ENCODE data around the gene DLX1. TPM values are rescaled to one million over a fixed set of nuclear protein-coding genes. Genes with fewer than 3 reads are reported as not detected.
"Not testable (repeated sequence)": the region's sequence is repeated elsewhere in the genome, so short reads cannot be mapped to it uniquely, and the experiment has no call there.

DLX1 gene
- total RNA-seq, 4 donors from 2014 or later, result not detected

DNA sequence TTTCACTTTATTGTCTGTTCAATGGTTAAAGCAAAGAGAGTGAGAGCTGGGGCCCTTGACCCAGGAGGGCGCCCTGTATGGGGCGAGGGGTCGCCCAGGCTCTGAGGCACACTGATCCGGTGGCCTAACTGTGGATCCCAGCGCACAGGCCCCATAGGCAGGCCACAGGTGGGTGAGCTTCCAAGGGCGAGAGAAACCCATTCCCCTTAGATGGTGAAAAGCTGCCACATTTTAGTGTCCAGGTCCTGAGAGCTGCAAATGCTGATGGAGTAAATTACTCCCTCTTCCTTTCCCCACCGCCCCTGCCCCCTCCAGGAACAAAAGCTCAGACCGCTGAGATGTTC, 23.3 kb downstream of the DLX1 start:
- no peak overlapping the region for H3K4me3 ChIP-seq
- no peaks in the 10 kb centered on the region for H3K36me3 ChIP-seq
- no peaks in the 10 kb centered on the region for H3K9me3 ChIP-seq
- TF ChIP-seq POLR2A (IDR thresholded peaks at IDR 0.05) (no peak), CTCF (IDR thresholded peaks at IDR 0.05) (no peak)
- no peak overlapping the region for H3K27ac ChIP-seq
- H3K4me1 ChIP-seq, result peaks cover 0 to 17% (median 4%) of the 10 kb centered on the region in 4 donors
- no peak for DNase-seq
- peaks cover 0 to 41% of the 10 kb centered on the region in 2 donors for H3K27me3 ChIP-seq

GRCh38 chr2:172109256-172109987, 24.1 kb downstream of the DLX1 start:
- H3K9me3 ChIP-seq, result no peaks in the 10 kb centered on the region

DNA sequence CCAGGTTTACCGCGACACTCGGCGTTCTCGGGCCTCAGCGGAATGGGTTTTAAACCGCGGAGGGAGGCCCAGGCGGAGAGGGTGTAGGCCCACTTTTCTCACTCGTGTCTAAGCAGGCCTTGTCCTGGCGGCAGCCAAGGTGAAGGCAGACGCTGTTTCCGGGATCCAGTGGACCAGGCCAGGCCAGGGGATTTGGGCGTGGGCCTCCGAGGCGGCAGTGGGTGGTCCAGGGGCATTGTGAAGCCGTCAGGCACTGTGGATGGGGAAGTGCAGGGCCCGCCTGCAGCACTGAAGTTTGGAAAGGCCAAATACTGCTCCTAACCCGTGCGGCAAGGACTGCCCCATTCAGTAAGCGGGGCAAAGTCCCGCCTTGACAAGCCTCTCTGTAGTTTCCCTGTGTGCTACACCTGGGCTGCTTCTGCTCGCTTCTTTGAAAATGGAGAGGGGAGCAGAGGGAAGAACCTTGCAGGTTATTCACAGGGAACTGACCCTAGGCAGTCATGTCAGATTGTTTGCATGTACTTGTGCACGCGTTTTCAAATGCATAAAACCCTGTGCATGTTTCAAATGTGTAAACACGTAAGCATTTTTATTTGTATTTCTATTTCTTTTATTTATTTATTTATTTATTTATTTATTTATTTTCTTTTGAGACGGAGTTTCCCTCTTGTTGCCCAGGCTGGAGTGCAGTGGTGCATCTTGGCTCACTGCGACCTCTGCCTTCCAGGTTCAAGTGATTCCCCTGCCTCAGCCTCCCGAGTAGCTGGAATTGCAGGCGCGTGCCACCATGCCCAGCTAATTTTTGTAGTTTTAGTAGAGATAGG, 24.9 kb downstream of the DLX1 start:
- no peaks in the 10 kb centered on the region for H3K9me3 ChIP-seq
- H3K36me3 ChIP-seq, result no peaks in the 10 kb centered on the region
- no peak overlapping the region for H3K4me3 ChIP-seq
- H3K4me1 ChIP-seq, result peaks cover 0 to 12% (median 4%) of the 10 kb centered on the region in 4 donors
- no peak overlapping the region for H3K27ac ChIP-seq
- peaks cover 0 to 32% of the 10 kb centered on the region in 2 donors for H3K27me3 ChIP-seq
- DNase-seq, result peak in 1 of 3 donors; percentile 49
- no peak for TF ChIP-seq CTCF (IDR thresholded peaks at IDR 0.05)
- no peak for TF ChIP-seq POLR2A (IDR thresholded peaks at IDR 0.05)

More at GRCh38 chr2:172109256-172109987, 24.1 kb downstream of the DLX1 start:
- no peak overlapping the region for H3K4me3 ChIP-seq
- DNase-seq, result no peak
- no peaks in the 10 kb centered on the region for H3K36me3 ChIP-seq
- peaks cover 0 to 40% of the 10 kb centered on the region in 2 donors for H3K27me3 ChIP-seq
- H3K4me1 ChIP-seq, result peaks cover 0 to 12% (median 4%) of the 10 kb centered on the region in 4 donors
- TF ChIP-seq CTCF (IDR thresholded peaks at IDR 0.05) (no peak), POLR2A (IDR thresholded peaks at IDR 0.05) (no peak)
- no peak overlapping the region for H3K27ac ChIP-seq

GRCh38 chr2:172113617-172114016, 28.3 kb downstream of the DLX1 start:
- Histone ChIP-seq H3K36me3 (no peaks in the 10 kb centered on the region), H3K4me1 (no peaks in the 10 kb centered on the region), H3K27me3 (no peaks in the 10 kb centered on the region), H3K27ac (no peak overlapping the region), H3K4me3 (no peak overlapping the region), H3K9me3 (no peaks in the 10 kb centered on the region)
- DNase-seq, result no peak
- no peak for TF ChIP-seq POLR2A (IDR thresholded peaks at IDR 0.05)
- peak in 4 of 6 experiments; percentile 11 to 34 (median 20) for TF ChIP-seq CTCF (IDR thresholded peaks at IDR 0.05)

DNA sequence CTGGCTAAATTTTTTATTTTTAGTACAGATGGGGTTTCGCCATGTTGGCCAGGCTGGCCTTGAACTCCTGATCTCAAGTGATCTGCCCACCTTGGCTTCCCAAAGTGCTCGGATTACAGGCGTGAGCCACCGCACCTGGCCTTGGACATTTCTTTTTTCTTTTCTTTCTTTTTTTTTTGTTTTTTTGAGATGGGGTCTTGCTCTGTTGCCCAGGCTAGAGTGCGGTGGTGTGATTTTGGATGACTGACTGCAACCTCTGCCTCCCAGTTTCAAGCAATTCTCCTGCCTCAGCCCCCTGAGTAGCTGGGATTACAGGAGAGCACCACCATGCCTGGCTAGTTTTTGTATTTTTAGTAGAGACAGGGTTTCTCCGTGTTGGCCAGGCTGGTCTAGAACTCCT, 28.9 kb downstream of the DLX1 start:
- not testable (repeated sequence) for H3K4me1 ChIP-seq, H3K9me3 ChIP-seq, H3K27me3 ChIP-seq, H3K4me3 ChIP-seq, H3K27ac ChIP-seq, H3K36me3 ChIP-seq, DNase-seq

GRCh38 chr2:172114579-172114978, 29.3 kb downstream of the DLX1 start:
- TF ChIP-seq CTCF (IDR thresholded peaks at IDR 0.05) (no peak), POLR2A (IDR thresholded peaks at IDR 0.05) (no peak)
- no peak for DNase-seq
- H3K27ac ChIP-seq, result no peak overlapping the region
- H3K9me3 ChIP-seq, result no peaks in the 10 kb centered on the region
- H3K36me3 ChIP-seq, result no peaks in the 10 kb centered on the region
- H3K4me1 ChIP-seq, result no peaks in the 10 kb centered on the region
- H3K27me3 ChIP-seq, result no peaks in the 10 kb centered on the region
- H3K4me3 ChIP-seq, result no peak overlapping the region

Measured in Peyer's patch (tissue), 4 donors.